ENCODE data around the gene CD96.

Gene CD96

DNA sequence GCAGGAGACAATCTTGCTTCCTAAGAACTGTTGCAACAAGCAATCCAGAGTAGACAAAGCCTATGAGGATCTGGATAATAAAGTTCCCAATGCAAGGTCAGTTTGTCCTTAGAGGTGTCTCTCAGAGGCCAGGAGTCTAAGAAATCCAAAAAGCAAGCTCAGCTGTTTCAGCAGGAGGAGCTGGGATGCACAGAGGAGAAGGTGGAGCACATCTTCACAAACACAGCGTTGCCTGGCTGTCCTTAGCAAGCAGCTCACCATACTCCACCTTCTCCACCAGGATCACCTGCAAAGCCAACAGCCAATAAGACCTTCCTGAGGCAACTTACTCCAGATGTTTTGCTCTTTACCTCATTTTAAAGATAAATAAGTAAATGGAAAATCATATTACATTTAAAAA, 52.8 kb downstream of the CD96 start:
- DNase-seq = no peak

- DNase-seq = no peak
Measured at GRCh38 chr3:111595232-111595631, 53.2 kb downstream of the CD96 start, which contains the start of gene ZBED2. Gene ZBED2 (minus strand): TSS chr3:111595346. CDS start chr3:111594201, 1,145 bp downstream.

DNA sequence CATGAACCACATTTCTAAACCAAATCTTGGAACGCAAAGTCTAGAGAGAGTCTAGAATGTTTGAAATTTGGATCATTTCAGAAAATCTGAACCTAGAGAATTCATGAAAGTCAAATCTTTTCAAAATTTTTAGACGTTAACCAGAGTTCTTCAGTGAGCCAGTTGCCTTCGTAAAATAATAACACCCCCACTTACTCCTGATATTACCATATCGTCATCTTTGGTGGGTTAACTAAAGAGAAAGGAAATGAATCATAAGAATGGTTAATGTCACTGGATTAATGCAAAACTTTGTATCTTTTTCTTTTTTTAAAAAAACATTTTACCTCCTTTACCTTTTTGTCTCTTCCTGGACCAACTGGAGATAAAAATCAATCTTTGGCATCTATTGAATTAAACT, 54.3 kb downstream of the CD96 start:
- DNase-seq = no peak

DNA sequence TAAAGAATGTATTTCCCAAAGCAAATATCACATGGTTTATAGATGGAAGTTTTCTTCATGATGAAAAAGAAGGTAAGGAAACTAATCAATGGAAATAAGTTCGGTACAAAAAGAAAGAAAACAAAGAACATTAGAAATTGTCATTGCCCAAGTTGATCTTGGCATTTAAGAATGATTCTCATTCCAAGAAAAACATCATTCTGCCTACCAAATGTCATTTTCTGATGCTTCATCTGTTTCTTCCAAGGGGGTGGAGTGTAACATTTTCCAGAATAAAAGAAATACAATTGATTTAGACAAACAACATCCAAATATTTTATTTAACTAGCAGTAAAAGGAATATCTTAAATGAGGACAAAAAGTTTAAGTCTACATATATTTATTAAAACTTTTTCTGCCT, 56.1 kb downstream of the CD96 start:
- DNase-seq = no peak

GRCh38 chr3:111598552-111598951, 56.6 kb downstream of the CD96 start:
- DNase-seq = no peak

GRCh38 chr3:111601810-111602209, 59.8 kb downstream of the CD96 start:
- no peak for DNase-seq

GRCh38 chr3:111603679-111604078, 61.7 kb downstream of the CD96 start:
- DNase-seq = no peak

GRCh38 chr3:111604119-111604518, 62.1 kb downstream of the CD96 start:
- no peak for DNase-seq

DNA sequence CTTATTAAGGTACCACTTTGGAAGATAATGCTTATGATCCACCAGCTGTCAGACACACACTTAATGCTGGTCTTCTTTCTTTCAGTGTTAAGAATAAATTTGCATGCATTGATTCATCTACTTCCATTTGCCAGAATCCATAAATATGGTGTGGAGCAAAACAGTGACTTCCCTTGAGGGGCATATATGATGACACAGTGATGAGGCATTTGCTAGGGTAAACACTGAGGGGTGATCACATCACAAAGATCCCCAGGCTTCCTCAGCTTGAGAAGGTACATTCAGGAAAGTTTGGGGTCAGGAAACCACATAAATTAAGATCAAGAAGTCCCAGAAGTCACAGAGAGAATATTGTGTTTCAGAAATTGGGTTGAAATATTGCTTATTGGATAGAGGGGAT, 63.0 kb downstream of the CD96 start:
- peak; percentile 84 for DNase-seq

DNA sequence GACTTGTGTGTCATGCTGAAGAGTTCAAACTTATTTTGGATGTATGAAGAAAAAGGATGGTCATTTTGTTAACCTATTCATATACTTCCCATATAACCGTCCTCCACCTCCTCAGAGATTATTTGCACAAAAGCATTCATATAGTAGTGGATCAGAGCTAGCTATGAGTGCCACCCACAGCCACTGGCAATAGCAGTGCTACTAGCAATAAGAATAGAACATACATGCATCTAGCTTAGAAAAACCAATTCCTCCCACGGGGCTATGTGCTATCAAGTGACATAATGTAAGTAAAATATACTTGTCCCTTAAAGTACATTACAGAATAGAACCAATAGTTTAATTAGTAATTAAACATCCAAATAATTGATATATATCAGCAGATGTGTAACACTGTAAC, 63.5 kb downstream of the CD96 start:
- no peak for DNase-seq

- no peak for DNase-seq
Measured at GRCh38 chr3:111607240-111607920, 65.4 kb downstream of the CD96 start.

- no peak for DNase-seq
Measured at GRCh38 chr3:111608383-111608782, 66.4 kb downstream of the CD96 start.

- no peak for DNase-seq
Measured at GRCh38 chr3:111609700-111610099, 67.7 kb downstream of the CD96 start.

- no peak for DNase-seq
Measured at GRCh38 chr3:111610189-111610588, 68.2 kb downstream of the CD96 start.

- DNase-seq = no peak
Measured at GRCh38 chr3:111610612-111611054, 68.6 kb downstream of the CD96 start.

- no peak for DNase-seq
Measured at GRCh38 chr3:111613294-111613693, 71.3 kb downstream of the CD96 start.

DNA sequence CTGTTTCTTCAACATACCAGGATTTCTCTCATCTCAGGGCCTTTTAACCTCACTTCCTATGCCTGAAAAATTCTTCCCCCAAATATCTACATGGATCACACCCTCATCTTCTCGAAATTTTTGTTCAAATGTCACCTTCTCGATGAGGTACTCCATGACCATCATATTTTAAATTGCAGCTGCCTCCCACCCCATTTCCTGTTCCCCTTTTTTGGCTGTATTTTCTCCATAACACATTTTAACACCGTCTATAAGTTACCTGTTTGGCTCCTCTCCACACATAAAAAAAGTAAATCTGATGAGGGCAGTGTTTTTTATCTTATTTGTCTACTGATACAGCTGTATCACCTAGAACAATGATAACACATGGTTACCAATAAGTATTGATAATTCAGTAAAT, 73.9 kb downstream of the CD96 start:
- DNase-seq = no peak

GRCh38 chr3:111616417-111617105, 74.6 kb downstream of the CD96 start:
- no peak for DNase-seq

GRCh38 chr3:111617406-111617805, 75.4 kb downstream of the CD96 start:
- DNase-seq = no peak

GRCh38 chr3:111617912-111618601, 76.1 kb downstream of the CD96 start:
- DNase-seq = no peak

GRCh38 chr3:111618945-111619344, 76.9 kb downstream of the CD96 start:
- DNase-seq = no peak

GRCh38 chr3:111619833-111620232, 77.8 kb downstream of the CD96 start:
- DNase-seq = peak; percentile 36

DNA sequence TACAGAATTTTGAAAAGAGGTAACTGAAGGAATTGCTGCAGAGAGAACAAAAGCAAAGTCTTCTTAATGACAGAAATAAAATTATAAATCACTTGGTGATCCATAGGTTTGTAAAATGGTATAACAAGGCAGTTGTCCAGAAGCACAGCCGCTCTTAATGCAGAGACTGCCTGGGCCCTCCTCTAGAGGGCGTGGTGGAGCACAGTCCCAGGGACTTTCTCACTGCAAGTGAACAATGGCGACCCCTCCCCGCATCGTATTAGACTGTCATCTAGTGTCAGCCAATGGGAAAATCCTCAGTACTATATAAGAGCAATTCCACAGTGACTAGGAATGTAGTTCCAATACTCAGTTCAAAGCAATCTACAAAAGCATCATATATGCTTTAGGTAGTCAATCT, 79.5 kb downstream of the CD96 start:
- DNase-seq = no peak

GRCh38 chr3:111627092-111627491, 85.1 kb downstream of the CD96 start:
- DNase-seq = peak; percentile 24

Measured in EL (cell line).